Upper lobe of left lung (tissue), 4 donors: Measurements from ENCODE around the gene CDC25C.

Source experiments
- CTCF ChIP-seq, 6 experiments: fragments of 450-650 bp in 4 of 6; fragments of 200-600 bp in 2 of 6; sonication (generic) in 2 of 6; IDR thresholded peaks; one replicate each; pipeline ENCODE4 v1.5.1; 2016 to 2019; ENCODE audit warnings: antibody characterized with exemption in 6 of 6
- POLR2AphosphoS5 ChIP-seq, 2 donors: sonication (generic); formaldehyde crosslinking; IDR thresholded peaks; one replicate each; pipeline ENCODE4 v1.5.1; 2017; ENCODE audit warnings: antibody characterized with exemption in 2 of 2

- no peak for TF ChIP-seq CTCF (IDR thresholded peaks at IDR 0.05)
- no peak for TF ChIP-seq POLR2AphosphoS5 (IDR thresholded peaks at IDR 0.05)
Observed at GRCh38 chr5:138252944-138253343, 78.7 kb downstream of the CDC25C start.
